Myocyte (in vitro differentiated cells): Measurements from ENCODE around the gene HSDL1. TPM values are rescaled to one million over a fixed set of nuclear protein-coding genes. Genes with fewer than 3 reads are reported as not detected.
A peak's percentile ranks its signal among the peaks of the same experiment; 100 is the strongest.

ENCODE experiments used
- DNase-seq: peaks from one replicate; pipeline ENCODE4 v3.0.0-alpha.2; 2012; ENCODE audit warnings: low read depth
- total RNA-seq: library from RNA; depleted of rRNA; stranded (reverse); fragments of >200 nt; gene quantifications from 2 replicates; pipeline ENCODE4 v1.2.3, GENCODE V29; 2014

HSDL1 gene
- total RNA-seq, 1 donor from 2014 or later, result 31.8 TPM

GRCh38 chr16:84082835-84083569, 62.0 kb downstream of the HSDL1 start:
- no peak for DNase-seq

DNA sequence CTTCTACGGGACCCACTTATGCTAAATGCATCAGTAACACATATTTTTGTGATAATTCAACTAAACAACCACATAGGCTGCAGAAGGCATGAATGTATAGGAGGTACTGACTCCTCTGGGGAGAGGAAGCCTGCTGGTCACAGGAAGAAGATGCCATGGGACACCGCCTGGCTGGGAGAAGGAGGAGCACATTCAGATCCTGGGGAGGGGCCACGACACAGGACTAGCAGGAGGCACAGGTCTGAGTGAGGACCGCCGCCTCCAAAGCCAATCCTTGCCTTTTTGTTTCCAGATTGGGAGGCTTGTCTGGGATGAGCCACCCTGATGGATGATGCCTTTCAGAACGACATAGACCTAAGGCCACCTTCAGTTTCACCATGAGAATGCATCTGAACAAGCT, 62.9 kb downstream of the HSDL1 start:
- DNase-seq, result no peak

GRCh38 chr16:84081446-84081989, 63.5 kb downstream of the HSDL1 start:
- no peak for DNase-seq

DNA sequence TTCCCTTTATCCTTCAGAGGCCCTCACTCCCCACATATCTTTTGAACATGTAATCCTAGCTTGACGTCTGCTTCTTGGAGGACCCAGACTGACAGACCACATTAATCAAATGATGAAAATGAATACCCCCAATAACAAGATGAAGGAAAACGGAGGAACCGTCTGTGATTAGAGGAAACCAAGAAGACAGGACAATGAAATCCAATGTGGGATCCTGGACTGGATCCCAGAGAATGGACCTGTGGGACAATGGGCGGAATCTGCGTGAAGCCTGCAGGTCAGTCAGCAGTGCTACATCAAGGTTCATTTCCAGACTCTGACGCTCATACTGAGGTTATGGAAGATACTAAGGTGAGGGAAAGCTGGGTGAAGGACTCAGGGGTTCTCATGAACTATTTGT, 64.2 kb downstream of the HSDL1 start:
- DNase-seq, result no peak

GRCh38 chr16:84080378-84080777, 64.6 kb downstream of the HSDL1 start:
- peak; percentile 53 for DNase-seq

DNA sequence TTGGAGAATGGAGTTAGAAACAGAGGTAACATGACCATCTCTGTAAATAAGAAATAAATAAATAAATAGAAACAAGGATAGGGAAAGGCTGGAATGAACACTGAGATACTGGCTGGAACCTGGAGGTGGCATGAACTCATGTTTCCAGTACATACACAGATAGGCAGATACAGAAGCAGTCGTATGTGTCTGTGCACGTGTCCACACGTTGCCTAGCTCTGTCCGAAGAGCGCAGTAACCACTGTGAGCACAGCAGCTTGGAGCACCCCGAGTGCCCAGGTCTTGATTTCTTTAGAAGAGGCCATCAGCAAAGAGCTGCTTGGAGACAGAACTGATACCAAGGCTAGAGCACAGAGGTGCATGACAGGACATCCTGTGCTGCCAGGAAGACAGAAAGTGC, 65.3 kb downstream of the HSDL1 start:
- no peak for DNase-seq

DNA sequence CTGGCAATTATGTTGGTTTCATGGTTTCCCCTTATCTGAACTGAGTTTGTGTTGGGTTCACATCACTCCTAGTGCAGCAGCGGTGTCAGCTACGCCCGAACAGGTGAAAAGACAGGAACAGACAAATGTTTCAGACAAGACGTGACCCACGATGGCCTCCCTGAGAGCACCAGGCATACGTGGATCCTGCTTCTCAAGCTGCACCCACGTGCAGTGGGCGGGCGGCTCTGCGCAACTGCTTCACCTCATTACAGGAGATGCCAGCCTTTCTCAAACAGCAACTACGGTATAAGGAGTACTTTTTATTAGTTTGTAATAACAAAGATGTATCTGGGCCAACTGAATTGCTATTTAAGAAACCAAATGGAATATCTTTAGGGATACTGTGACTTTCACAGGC, 69.6 kb downstream of the HSDL1 start:
- no peak for DNase-seq

DNA sequence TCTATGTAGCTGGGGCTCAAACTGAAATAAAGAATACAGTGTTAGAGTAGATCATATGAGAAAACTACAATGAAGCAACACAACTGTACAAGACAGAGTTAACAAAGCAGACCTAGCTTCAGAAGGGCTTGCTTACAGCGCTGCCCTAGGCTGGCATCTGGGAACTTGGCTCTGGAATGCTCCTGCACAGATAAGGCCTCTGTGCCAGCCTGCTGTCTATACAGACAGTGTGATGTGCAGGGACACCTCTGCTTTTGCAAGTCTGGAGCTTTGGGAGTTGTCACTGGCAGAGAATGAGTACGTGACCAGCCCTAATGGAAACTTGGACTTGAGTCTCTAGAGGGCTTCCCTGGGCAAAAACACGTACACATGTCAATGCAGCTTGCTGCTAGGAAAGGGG, 70.3 kb downstream of the HSDL1 start:
- no peak for DNase-seq

Other genes starting within 250 kb of the HSDL1 start
- gene MLYCD, start 246.1 kb downstream of the HSDL1 start, total RNA-seq, result 3.1 and 3.5 TPM in 2 replicates
- gene OSGIN1, start 191.9 kb downstream of the HSDL1 start, total RNA-seq, result 4.3 and 7.7 TPM in 2 replicates
- gene NECAB2, start 176.9 kb downstream of the HSDL1 start, total RNA-seq, result 0.16 TPM in 1 of 2 replicates, not detected in the other
- gene SLC38A8, start 102.4 kb downstream of the HSDL1 start, total RNA-seq, result not detected in 2 replicates
- gene MBTPS1, start 28.2 kb downstream of the HSDL1 start, total RNA-seq, result 42.1 and 53.5 TPM in 2 replicates
- gene DNAAF1, start 131 bp upstream of the HSDL1 start, total RNA-seq, result not detected in 2 replicates
- 17.5 and 23.6 TPM in 2 replicates for gene TAF1C, start 41.9 kb upstream of the HSDL1 start, total RNA-seq
- not detected in 2 replicates for gene ADAD2, start 46.0 kb upstream of the HSDL1 start, total RNA-seq
- gene KCNG4, start 94.8 kb upstream of the HSDL1 start, total RNA-seq, result 0.05 TPM in 2 replicates
- 0.43 TPM in 1 of 2 replicates, not detected in the other for gene WFDC1, start 149.7 kb upstream of the HSDL1 start, total RNA-seq
- not detected in 2 replicates for gene ATP2C2, start 223.4 kb upstream of the HSDL1 start, total RNA-seq